ENCODE data around the gene ZBP1.

ZBP1 gene

GRCh38 chr20:57595041-57596030, 24.9 kb downstream of the ZBP1 start:
- DNase-seq (ENCODE audit: low read depth) = no peak
- no peak overlapping the region for H3K4me3 ChIP-seq (ENCODE audit: low read depth, low read length)
- TF ChIP-seq CTCF (conservative IDR thresholded peaks at IDR 0.05; ENCODE audit: low read depth, low read length) = no peak

- H3K4me3 ChIP-seq (ENCODE audit: low read depth, low read length) = no peak overlapping the region
- peak; percentile 41 for DNase-seq (ENCODE audit: low read depth)
- peak; percentile 86 for TF ChIP-seq CTCF (conservative IDR thresholded peaks at IDR 0.05; ENCODE audit: low read depth, low read length)
Measured at GRCh38 chr20:57594092-57594951, 25.9 kb downstream of the ZBP1 start.

- TF ChIP-seq CTCF (conservative IDR thresholded peaks at IDR 0.05; ENCODE audit: low read depth, low read length) = no peak
- no peak overlapping the region for H3K4me3 ChIP-seq (ENCODE audit: low read depth, low read length)
- no peak for DNase-seq (ENCODE audit: low read depth)
Measured at GRCh38 chr20:57593134-57593886, 26.9 kb downstream of the ZBP1 start.

GRCh38 chr20:57592263-57593092, 27.7 kb downstream of the ZBP1 start:
- TF ChIP-seq CTCF (conservative IDR thresholded peaks at IDR 0.05; ENCODE audit: low read depth, low read length) = no peak
- no peak for DNase-seq (ENCODE audit: low read depth)
- H3K4me3 ChIP-seq (ENCODE audit: low read depth, low read length) = no peak overlapping the region

- no peak for DNase-seq (ENCODE audit: low read depth)
- no peak overlapping the region for H3K4me3 ChIP-seq (ENCODE audit: low read depth, low read length)
- no peak for TF ChIP-seq CTCF (conservative IDR thresholded peaks at IDR 0.05; ENCODE audit: low read depth, low read length)
Measured at GRCh38 chr20:57591289-57592229, 28.7 kb downstream of the ZBP1 start.
